Measurements from ENCODE around the gene TRPT1. TPM values are rescaled to one million over a fixed set of nuclear protein-coding genes. Genes with fewer than 3 reads are reported as not detected.

The TRPT1 gene
- total and polyA plus RNA-seq, 9 of the 15 experiments (the other 6 are each of a cell fraction or from before 2014, with no cell fraction given), result 4.6 to 41.7 (median 23.1) TPM

DNA sequence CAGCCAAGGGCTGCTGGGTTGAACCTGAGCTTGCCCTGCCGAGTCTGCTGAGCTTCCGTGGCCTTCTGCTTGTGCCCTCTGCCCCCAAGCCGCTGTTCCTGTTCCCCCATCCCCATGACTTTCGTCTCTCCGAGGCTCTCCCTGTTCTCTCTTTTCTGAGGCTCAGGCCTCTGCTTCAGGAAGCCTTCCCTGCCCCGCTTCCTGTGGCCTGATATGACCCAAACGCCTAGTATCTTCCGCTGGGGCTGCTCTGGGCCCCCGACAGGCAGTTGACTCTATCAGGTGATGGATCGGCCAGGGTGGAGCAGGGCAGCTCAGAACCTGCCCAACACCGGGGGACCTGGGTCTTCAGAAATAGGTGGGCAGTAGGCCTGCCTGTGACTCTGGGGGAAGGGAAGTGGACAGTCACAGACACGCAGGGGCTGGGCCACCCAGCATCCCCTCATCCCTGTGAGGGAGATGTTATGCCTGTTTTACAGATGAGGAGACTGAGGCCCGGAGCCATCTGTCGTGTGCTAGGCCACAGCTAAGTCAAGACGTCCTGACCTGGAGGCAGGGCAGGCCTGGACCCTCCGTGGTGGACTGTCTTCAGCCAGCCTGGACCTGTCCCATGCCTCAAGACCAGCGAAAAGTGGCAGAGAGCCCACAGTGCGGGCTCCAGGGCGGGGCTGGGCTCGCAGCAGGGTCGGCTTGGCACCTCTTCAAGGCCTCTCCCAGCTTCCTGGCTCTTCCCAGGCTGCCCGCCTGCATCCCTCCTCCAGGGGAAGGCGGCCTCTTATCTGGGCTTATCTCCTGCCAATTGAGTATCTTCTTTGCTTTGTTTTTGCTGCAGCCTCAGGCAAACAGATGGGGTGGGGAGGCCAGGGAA lies 42.3 kb upstream of the TRPT1 start (continued):
- no peak for TF ChIP-seq TFE3 (CRISPR knock-in tag; IDR thresholded peaks at IDR 0.05)
- peak; percentile 55; the same call in 1 of the 2 replicates for TF ChIP-seq SMARCA5 (IDR thresholded peaks at IDR 0.05)
- TF ChIP-seq TEAD4 (IDR thresholded peaks at IDR 0.05; ENCODE audit: low read length), result no peak
- no peak for TF ChIP-seq TEAD4 (CRISPR knock-in tag; IDR thresholded peaks at IDR 0.05; ENCODE audit: borderline replicate concordance)
- TF ChIP-seq BRF1 (IDR thresholded peaks at IDR 0.05; ENCODE audit: borderline replicate concordance, extremely low read depth, insufficient read length), result no peak
- no peak for TF ChIP-seq CEBPG (CRISPR knock-in tag; IDR thresholded peaks at IDR 0.05)
- TF ChIP-seq CEBPG (tag; conservative IDR thresholded peaks at IDR 0.05 in 1 of 2, IDR thresholded peaks at IDR 0.05 in 1 of 2), result no peak
- no peak for TF ChIP-seq MYC (IDR thresholded peaks at IDR 0.05; ENCODE audit: low read depth, low read length)
- no peak for TF ChIP-seq MYC (CRISPR knock-in tag; IDR thresholded peaks at IDR 0.05; ENCODE audit: borderline replicate concordance, low read depth)
- no peak for TF ChIP-seq TAF15 (IDR thresholded peaks at IDR 0.05; ENCODE audit: low read depth, low read length)
- peak; percentile 67 for TF ChIP-seq CHD4 (IDR thresholded peaks at IDR 0.05; ENCODE audit: insufficient read depth, insufficient replicate concordance, low read depth, low read length, poor library complexity, severe bottlenecking)
- TF ChIP-seq HDAC2 (IDR thresholded peaks at IDR 0.05), result peak; percentile 31; the same call in 1 of the 2 replicates
- peak; percentile 58 for TF ChIP-seq RBM22 (IDR thresholded peaks at IDR 0.05; ENCODE audit: low read depth, low read length, poor library complexity, severe bottlenecking)
- no peak for TF ChIP-seq MCM3 (IDR thresholded peaks at IDR 0.05)
- TF ChIP-seq SMAD4 (CRISPR knock-in tag; conservative IDR thresholded peaks at IDR 0.05), result no peak
- TF ChIP-seq NR2F6 (CRISPR knock-in tag; IDR thresholded peaks at IDR 0.05), result no peak
- TF ChIP-seq RFX7 (CRISPR knock-in tag; IDR thresholded peaks at IDR 0.05), result no peak
- TF ChIP-seq NEUROD1 (IDR thresholded peaks at IDR 0.05; ENCODE audit: borderline replicate concordance, low read depth, low read length, partially characterized antibody), result peak; percentile 28
- 0 out of 2 replicates have a peak, but pooled peaks have one; percentile 23 for TF ChIP-seq ZNF79 (CRISPR knock-in tag; IDR thresholded peaks at IDR 0.05; ENCODE audit: low read depth)
- no peak for TF ChIP-seq ZBTB1 (CRISPR knock-in tag; IDR thresholded peaks at IDR 0.05; ENCODE audit: borderline replicate concordance, low read depth)
- no peak for TF ChIP-seq SLC30A9 (CRISPR knock-in tag; IDR thresholded peaks at IDR 0.05)
- TF ChIP-seq, protein P1, sequence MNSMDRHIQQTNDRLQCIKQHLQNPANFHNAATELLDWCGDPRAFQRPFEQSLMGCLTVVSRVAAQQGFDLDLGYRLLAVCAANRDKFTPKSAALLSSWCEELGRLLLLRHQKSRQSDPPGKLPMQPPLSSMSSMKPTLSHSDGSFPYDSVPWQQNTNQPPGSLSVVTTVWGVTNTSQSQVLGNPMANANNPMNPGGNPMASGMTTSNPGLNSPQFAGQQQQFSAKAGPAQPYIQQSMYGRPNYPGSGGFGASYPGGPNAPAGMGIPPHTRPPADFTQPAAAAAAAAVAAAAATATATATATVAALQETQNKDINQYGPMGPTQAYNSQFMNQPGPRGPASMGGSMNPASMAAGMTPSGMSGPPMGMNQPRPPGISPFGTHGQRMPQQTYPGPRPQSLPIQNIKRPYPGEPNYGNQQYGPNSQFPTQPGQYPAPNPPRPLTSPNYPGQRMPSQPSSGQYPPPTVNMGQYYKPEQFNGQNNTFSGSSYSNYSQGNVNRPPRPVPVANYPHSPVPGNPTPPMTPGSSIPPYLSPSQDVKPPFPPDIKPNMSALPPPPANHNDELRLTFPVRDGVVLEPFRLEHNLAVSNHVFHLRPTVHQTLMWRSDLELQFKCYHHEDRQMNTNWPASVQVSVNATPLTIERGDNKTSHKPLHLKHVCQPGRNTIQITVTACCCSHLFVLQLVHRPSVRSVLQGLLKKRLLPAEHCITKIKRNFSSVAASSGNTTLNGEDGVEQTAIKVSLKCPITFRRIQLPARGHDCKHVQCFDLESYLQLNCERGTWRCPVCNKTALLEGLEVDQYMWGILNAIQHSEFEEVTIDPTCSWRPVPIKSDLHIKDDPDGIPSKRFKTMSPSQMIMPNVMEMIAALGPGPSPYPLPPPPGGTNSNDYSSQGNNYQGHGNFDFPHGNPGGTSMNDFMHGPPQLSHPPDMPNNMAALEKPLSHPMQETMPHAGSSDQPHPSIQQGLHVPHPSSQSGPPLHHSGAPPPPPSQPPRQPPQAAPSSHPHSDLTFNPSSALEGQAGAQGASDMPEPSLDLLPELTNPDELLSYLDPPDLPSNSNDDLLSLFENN (IDR thresholded peaks at IDR 0.05; ENCODE audit: low read depth in 2 of 2, low read length in 2 of 2), result no peak
- TF ChIP-seq BRCA1 (IDR thresholded peaks at IDR 0.05), result no peak
- 0 out of 2 replicates have a peak, but pooled peaks have one; percentile 37 for TF ChIP-seq BRCA1 (CRISPR knock-in tag; IDR thresholded peaks at IDR 0.05)
